Muscle of back (tissue), 10 donors: ENCODE data around the gene OTOA. TPM values are rescaled to one million over a fixed set of nuclear protein-coding genes. Genes with fewer than 3 reads are reported as not detected.

ENCODE experiments used
- polyA plus RNA-seq, 10 donors: library from polyadenylated mRNA; unstranded; fragments of 120-200 nt; gene quantifications; one replicate each; pipeline ENCODE4 v1.2.1, GENCODE V29; 2013; ENCODE audit not compliant: insufficient read length in 10 of 10

The OTOA gene
- polyA plus RNA-seq, 10 donors, result 0.04 to 0.32 (median 0.10) TPM; not detected in 4

Other genes starting within 250 kb of the OTOA start
- gene METTL9, start 64.4 kb upstream of the OTOA start, polyA plus RNA-seq, result 100 to 1,000 TPM in 6 of 10 donors, 10 to 100 TPM in 4; 92.5 to 119 (median 102) TPM
- gene IGSF6, start 11.4 kb upstream of the OTOA start, polyA plus RNA-seq, result 1 to 10 TPM; 1.9 to 4.6 (median 2.8) TPM
- gene NPIPB4, start 193.8 kb downstream of the OTOA start, polyA plus RNA-seq, result 100 to 1,000 TPM in 3 of 10 donors, 10 to 100 TPM in 7; 17.3 to 148 (median 52.1) TPM